Gastroesophageal sphincter (tissue), 3 donors: Measurements from ENCODE around the gene ZNF138.

ENCODE experiments used
- EP300 ChIP-seq: sonication (generic); formaldehyde crosslinking; IDR thresholded peaks from one replicate; pipeline ENCODE4 v1.6.1; 2017; ENCODE audit warnings: antibody characterized with exemption, mild to moderate bottlenecking
- POLR2A ChIP-seq, 2 donors: fragments of 450-650 bp; IDR thresholded peaks; one replicate each; pipeline ENCODE4 v1.6.1; 2017; ENCODE audit warnings: antibody characterized with exemption in 2 of 2, mild to moderate bottlenecking in 2 of 2, moderate library complexity in 1 of 2
- POLR2AphosphoS5 ChIP-seq: sonication (generic); formaldehyde crosslinking; IDR thresholded peaks from one replicate; pipeline ENCODE4 v1.6.1; 2017; ENCODE audit warnings: antibody characterized with exemption
- TF ChIP-seq, protein P1 (sequence below), 4 experiments: fragments of 200-600 bp in 2 of 4; fragments of 450-650 bp in 2 of 4; sonication (generic) in 1 of 4; IDR thresholded peaks; one replicate each; pipeline ENCODE4 v1.5.1; 2017 to 2019; ENCODE audit warnings: antibody characterized with exemption in 4 of 4, mild to moderate bottlenecking in 2 of 4, moderate library complexity in 2 of 4

DNA sequence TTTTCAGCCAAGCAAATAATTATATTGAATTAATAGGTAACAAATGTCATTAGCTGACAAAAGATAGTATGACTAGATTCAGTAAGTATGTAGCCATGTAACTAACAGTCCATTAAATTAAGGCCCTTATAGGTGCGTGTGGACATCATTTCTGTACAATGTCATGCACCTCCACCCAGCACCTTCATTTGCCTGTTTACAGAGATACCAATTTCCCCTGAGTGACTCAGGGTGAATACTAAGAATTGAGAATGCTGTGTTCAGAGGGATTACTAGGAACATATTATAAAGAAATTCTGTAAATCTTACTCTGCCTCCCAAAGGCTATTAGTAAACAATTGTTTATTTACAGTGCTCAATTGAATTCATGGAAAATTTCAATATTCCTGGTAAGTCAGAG, 60.7 kb downstream of the ZNF138 start:
- no peak for TF ChIP-seq POLR2A (IDR thresholded peaks at IDR 0.05)
- TF ChIP-seq, protein P1, sequence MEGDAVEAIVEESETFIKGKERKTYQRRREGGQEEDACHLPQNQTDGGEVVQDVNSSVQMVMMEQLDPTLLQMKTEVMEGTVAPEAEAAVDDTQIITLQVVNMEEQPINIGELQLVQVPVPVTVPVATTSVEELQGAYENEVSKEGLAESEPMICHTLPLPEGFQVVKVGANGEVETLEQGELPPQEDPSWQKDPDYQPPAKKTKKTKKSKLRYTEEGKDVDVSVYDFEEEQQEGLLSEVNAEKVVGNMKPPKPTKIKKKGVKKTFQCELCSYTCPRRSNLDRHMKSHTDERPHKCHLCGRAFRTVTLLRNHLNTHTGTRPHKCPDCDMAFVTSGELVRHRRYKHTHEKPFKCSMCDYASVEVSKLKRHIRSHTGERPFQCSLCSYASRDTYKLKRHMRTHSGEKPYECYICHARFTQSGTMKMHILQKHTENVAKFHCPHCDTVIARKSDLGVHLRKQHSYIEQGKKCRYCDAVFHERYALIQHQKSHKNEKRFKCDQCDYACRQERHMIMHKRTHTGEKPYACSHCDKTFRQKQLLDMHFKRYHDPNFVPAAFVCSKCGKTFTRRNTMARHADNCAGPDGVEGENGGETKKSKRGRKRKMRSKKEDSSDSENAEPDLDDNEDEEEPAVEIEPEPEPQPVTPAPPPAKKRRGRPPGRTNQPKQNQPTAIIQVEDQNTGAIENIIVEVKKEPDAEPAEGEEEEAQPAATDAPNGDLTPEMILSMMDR (IDR thresholded peaks at IDR 0.05), result no peak
- no peak for TF ChIP-seq POLR2AphosphoS5
- no peak for TF ChIP-seq EP300
